ENCODE data around the gene CPLX3.
A peak's percentile ranks its signal among the peaks of the same experiment; 100 is the strongest.

The CPLX3 gene

GRCh38 chr15:74830868-74831267 lies 4.4 kb downstream of the CPLX3 start:
- no peak for DNase-seq

GRCh38 chr15:74831813-74832495 lies 5.5 kb downstream of the CPLX3 start:
- no peak for DNase-seq

- no peak for DNase-seq
Observed at GRCh38 chr15:74832826-74833225, 6.4 kb downstream of the CPLX3 start.

- DNase-seq = no peak
Observed at GRCh38 chr15:74833376-74834107, 7.1 kb downstream of the CPLX3 start.

GRCh38 chr15:74835312-74835823 lies 8.9 kb downstream of the CPLX3 start:
- DNase-seq = no peak

GRCh38 chr15:74836846-74837245 lies 10.4 kb downstream of the CPLX3 start:
- no peak for DNase-seq

GRCh38 chr15:74837482-74838136 lies 11.2 kb downstream of the CPLX3 start:
- no peak for DNase-seq

- DNase-seq = no peak
Observed at GRCh38 chr15:74838137-74838516, 11.7 kb downstream of the CPLX3 start.

GRCh38 chr15:74838746-74839525 lies 12.5 kb downstream of the CPLX3 start:
- DNase-seq = no peak

- DNase-seq = no peak
Observed at GRCh38 chr15:74839526-74840395, 13.3 kb downstream of the CPLX3 start.

GRCh38 chr15:74840851-74841775 lies 14.7 kb downstream of the CPLX3 start:
- no peak for DNase-seq

GRCh38 chr15:74841891-74842373 lies 15.5 kb downstream of the CPLX3 start:
- DNase-seq = no peak

- peak; percentile 62 for DNase-seq
Observed at GRCh38 chr15:74842581-74843444, 16.4 kb downstream of the CPLX3 start, which contains the start of gene ULK3. Gene ULK3, minus strand, starts transcription at chr15:74843156. Its CDS starts 51 bp downstream, at chr15:74843105.

- DNase-seq = no peak
Observed at GRCh38 chr15:74843445-74843828, 17.0 kb downstream of the CPLX3 start.

GRCh38 chr15:74843891-74844299 lies 17.5 kb downstream of the CPLX3 start:
- no peak for DNase-seq

GRCh38 chr15:74844319-74845207 lies 18.1 kb downstream of the CPLX3 start:
- no peak for DNase-seq

GRCh38 chr15:74845208-74845568 lies 18.8 kb downstream of the CPLX3 start:
- no peak for DNase-seq

- no peak for DNase-seq
Observed at GRCh38 chr15:74845581-74845980, 19.2 kb downstream of the CPLX3 start.

- no peak for DNase-seq
Observed at GRCh38 chr15:74847432-74847831, 21.0 kb downstream of the CPLX3 start.

All from DMS79 treated with DMSO at 0.1 percent for 48 hours (cell line).